ENCODE data around the gene KRT23.

DNA sequence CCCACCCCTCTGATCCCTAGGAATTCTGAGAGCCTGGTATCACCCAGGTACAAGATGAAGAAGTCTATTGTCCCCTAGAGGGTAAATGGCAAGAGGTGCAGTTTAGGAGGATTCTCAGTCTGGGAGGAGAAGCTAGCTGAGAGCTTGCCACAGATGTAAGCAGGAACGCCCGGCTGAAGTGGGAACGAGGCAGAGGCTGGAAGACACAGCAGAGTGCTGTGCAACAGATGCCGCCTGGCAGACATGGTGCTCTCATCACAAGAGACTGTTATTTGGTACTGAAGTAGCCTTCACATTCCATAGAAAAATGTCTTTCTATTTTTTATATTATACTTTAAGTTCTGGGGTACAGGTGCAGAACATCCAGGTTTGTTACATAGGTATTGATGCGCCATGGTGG, 32.1 kb downstream of the KRT23 start:
- no peak for TF ChIP-seq POLR2A (IDR thresholded peaks at IDR 0.05)
- TF ChIP-seq, protein P1, sequence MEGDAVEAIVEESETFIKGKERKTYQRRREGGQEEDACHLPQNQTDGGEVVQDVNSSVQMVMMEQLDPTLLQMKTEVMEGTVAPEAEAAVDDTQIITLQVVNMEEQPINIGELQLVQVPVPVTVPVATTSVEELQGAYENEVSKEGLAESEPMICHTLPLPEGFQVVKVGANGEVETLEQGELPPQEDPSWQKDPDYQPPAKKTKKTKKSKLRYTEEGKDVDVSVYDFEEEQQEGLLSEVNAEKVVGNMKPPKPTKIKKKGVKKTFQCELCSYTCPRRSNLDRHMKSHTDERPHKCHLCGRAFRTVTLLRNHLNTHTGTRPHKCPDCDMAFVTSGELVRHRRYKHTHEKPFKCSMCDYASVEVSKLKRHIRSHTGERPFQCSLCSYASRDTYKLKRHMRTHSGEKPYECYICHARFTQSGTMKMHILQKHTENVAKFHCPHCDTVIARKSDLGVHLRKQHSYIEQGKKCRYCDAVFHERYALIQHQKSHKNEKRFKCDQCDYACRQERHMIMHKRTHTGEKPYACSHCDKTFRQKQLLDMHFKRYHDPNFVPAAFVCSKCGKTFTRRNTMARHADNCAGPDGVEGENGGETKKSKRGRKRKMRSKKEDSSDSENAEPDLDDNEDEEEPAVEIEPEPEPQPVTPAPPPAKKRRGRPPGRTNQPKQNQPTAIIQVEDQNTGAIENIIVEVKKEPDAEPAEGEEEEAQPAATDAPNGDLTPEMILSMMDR (IDR thresholded peaks at IDR 0.05), result no peak
